Measurements from ENCODE around the gene C1orf74. TPM values are rescaled to one million over a fixed set of nuclear protein-coding genes. Genes with fewer than 3 reads are reported as not detected.
A peak's percentile ranks its signal among the peaks of the same experiment; 100 is the strongest.

The C1orf74 gene
- total and polyA plus RNA-seq, 12 donors = 0.98 to 5.4 (median 2.2) TPM

- H3K36me3 ChIP-seq (replicated peaks in 1 of 2) = no peaks in the 10 kb centered on the region
- no peaks in the 10 kb centered on the region for H3K27me3 ChIP-seq
- no peak overlapping the region for H3K4me3 ChIP-seq
- intact Hi-C loops (cut with DNase I) = no loop called here
- no peak overlapping the region for H3K27ac ChIP-seq
- no peak for DNase-seq
- peaks cover 8 to 24% of the 10 kb centered on the region in 2 donors for H3K4me1 ChIP-seq (replicated peaks in 1 of 2)
- 79 to 87% (median 81%) methylated on average over 5 of the region's 5 CpGs for WGBS, 4 donors
- TF ChIP-seq CTCF (IDR thresholded peaks at IDR 0.05) (no peak), POLR2A (IDR thresholded peaks at IDR 0.05) (no peak)
- H3K9me3 ChIP-seq (replicated peaks in 1 of 3) = no peaks in the 10 kb centered on the region
Observed at GRCh38 chr1:209810783-209811182, 26.4 kb upstream of the C1orf74 start.

DNA sequence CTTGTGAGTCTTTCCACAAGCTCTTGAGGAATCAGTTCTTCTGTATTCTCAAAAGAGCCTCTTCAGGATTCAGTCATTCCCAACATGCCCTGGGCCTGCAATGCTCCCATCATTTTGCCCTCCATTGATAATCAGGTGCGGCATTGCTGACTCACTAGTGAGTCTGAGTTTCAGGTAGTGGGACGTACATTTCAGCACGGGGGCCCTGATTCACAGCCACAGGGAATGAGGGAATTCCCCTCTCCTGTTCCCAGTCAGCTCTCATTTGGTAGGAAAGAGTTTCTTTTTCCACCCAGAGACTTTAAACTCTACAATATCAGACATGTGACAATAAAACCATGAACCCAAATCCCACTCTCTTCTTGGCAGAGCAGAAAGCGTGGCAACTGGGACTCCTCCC, 25.3 kb upstream of the C1orf74 start:
- TF ChIP-seq POLR2A (IDR thresholded peaks at IDR 0.05) (no peak), CTCF (IDR thresholded peaks at IDR 0.05) (no peak)
- Histone ChIP-seq H3K4me1 (replicated peaks in 1 of 2) (peaks cover 12 to 25% of the 10 kb centered on the region in 2 donors), H3K27ac (no peak overlapping the region), H3K4me3 (no peak overlapping the region), H3K36me3 (replicated peaks in 1 of 2) (no peaks in the 10 kb centered on the region), H3K9me3 (replicated peaks in 1 of 3) (no peaks in the 10 kb centered on the region), H3K27me3 (no peaks in the 10 kb centered on the region)
- peak in 1 of 7 donors; percentile 14 for DNase-seq
- intact Hi-C loops (cut with DNase I) = no loop called here
- 90 to 94% (median 93%) methylated on average over 2 to 4 of the region's 4 CpGs for WGBS, 4 donors

DNA sequence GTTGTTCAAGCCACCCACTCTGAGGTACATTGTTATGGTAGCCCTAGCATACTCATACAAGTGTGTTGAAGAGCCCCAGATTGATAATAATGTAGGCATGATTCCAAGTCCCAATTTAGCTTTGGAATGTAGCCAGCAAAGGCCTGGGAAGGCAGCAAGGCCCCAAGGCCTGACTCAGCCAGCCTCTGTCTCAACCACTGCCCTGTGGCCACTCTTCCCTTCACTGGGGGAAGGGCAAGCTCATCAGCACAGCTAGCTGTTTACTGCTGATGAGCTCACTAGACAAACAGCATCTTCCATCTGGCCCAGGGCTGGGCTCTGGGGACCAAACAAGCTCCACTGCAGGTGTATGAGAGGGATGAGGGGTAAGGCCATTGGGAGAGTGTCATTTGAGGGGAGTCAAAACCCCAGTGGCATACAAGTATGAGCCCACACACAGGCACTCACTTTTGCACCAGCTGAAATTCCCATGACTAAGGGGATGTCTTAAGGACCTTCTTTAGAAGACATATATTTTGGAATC, 23.8 kb upstream of the C1orf74 start:
- TF ChIP-seq CTCF (IDR thresholded peaks at IDR 0.05) = no peak
- TF ChIP-seq POLR2A (IDR thresholded peaks at IDR 0.05) = no peak
- H3K36me3 ChIP-seq (replicated peaks in 1 of 2) = no peaks in the 10 kb centered on the region
- no peaks in the 10 kb centered on the region for H3K9me3 ChIP-seq (replicated peaks in 1 of 3)
- H3K4me1 ChIP-seq (replicated peaks in 1 of 2) = peaks cover 12 to 29% of the 10 kb centered on the region in 2 donors
- DNase-seq = peak; percentile 84 to 94 (median 92)
- H3K4me3 ChIP-seq = no peak overlapping the region
- H3K27ac ChIP-seq = peak overlapping the region in 2 of 5 donors; percentile 24 to 69
- intact Hi-C loops (cut with DNase I) = no loop called here
- H3K27me3 ChIP-seq = no peaks in the 10 kb centered on the region

- no peaks in the 10 kb centered on the region for H3K27me3 ChIP-seq
- intact Hi-C loops (cut with DNase I) = no loop called here
- H3K27ac ChIP-seq = no peak overlapping the region
- DNase-seq = peak in 2 of 7 donors; percentile 13 to 25
- no peak for TF ChIP-seq POLR2A (IDR thresholded peaks at IDR 0.05)
- no peak for TF ChIP-seq CTCF (IDR thresholded peaks at IDR 0.05)
- 82 to 88% (median 86%) methylated on average over 4 of the region's 4 CpGs for WGBS, 4 donors
- no peak overlapping the region for H3K4me3 ChIP-seq
- peaks cover 12 to 32% of the 10 kb centered on the region in 2 donors for H3K4me1 ChIP-seq (replicated peaks in 1 of 2)
- no peaks in the 10 kb centered on the region for H3K36me3 ChIP-seq (replicated peaks in 1 of 2)
- H3K9me3 ChIP-seq (replicated peaks in 1 of 3) = no peaks in the 10 kb centered on the region
Observed at GRCh38 chr1:209807509-209807908, 23.1 kb upstream of the C1orf74 start.
